Glomerular visceral epithelial cell (primary cell): ENCODE measurements around the gene NXPH3.

Experiments used
- DNase-seq: peaks from one replicate; pipeline ENCODE4 v3.0.0-alpha.2; 2016; ENCODE audit errors: extremely low spot score

The NXPH3 gene

GRCh38 chr17:49592263-49592662 lies 16.6 kb downstream of the NXPH3 start:
- no peak for DNase-seq

GRCh38 chr17:49595328-49595727 lies 19.7 kb downstream of the NXPH3 start:
- no peak for DNase-seq

- DNase-seq = no peak
Observed at GRCh38 chr17:49595980-49596379, 20.3 kb downstream of the NXPH3 start.

GRCh38 chr17:49596613-49597244 lies 21.1 kb downstream of the NXPH3 start:
- DNase-seq = no peak

GRCh38 chr17:49597436-49597835 lies 21.8 kb downstream of the NXPH3 start:
- DNase-seq = no peak

GRCh38 chr17:49597928-49598655 lies 22.4 kb downstream of the NXPH3 start:
- no peak for DNase-seq

GRCh38 chr17:49598918-49599317 lies 23.2 kb downstream of the NXPH3 start:
- no peak for DNase-seq

GRCh38 chr17:49600949-49601348 lies 25.3 kb downstream of the NXPH3 start:
- DNase-seq = no peak

- DNase-seq = no peak
Observed at GRCh38 chr17:49602783-49603182, 27.1 kb downstream of the NXPH3 start.

- no peak for DNase-seq
Observed at GRCh38 chr17:49603238-49603637, 27.6 kb downstream of the NXPH3 start.

- no peak for DNase-seq
Observed at GRCh38 chr17:49603720-49604119, 28.0 kb downstream of the NXPH3 start.

- DNase-seq = no peak
Observed at GRCh38 chr17:49604314-49604869, 28.7 kb downstream of the NXPH3 start.

- DNase-seq = no peak
Observed at GRCh38 chr17:49610883-49611584, 35.4 kb downstream of the NXPH3 start.

- peak; percentile 25 for DNase-seq
Observed at GRCh38 chr17:49612726-49613125, 37.1 kb downstream of the NXPH3 start.

GRCh38 chr17:49613182-49613800 lies 37.6 kb downstream of the NXPH3 start:
- DNase-seq = no peak

GRCh38 chr17:49616086-49616485 lies 40.4 kb downstream of the NXPH3 start:
- DNase-seq = no peak

GRCh38 chr17:49616601-49617131 lies 41.0 kb downstream of the NXPH3 start:
- DNase-seq = no peak

- no peak for DNase-seq
Observed at GRCh38 chr17:49618028-49618611, 42.4 kb downstream of the NXPH3 start.

- DNase-seq = no peak
Observed at GRCh38 chr17:49621420-49621819, 45.7 kb downstream of the NXPH3 start.

- no peak for DNase-seq
Observed at GRCh38 chr17:49621946-49622529, 46.4 kb downstream of the NXPH3 start.

- DNase-seq = no peak
Observed at GRCh38 chr17:49624896-49625295, 49.2 kb downstream of the NXPH3 start.
